Measurements from ENCODE around the gene PLAU.
A peak's percentile ranks its signal among the peaks of the same experiment; 100 is the strongest.
"Not testable (repeated sequence)": the region's sequence is repeated elsewhere in the genome, so short reads cannot be mapped to it uniquely, and the experiment has no call there.

Gene PLAU

DNA sequence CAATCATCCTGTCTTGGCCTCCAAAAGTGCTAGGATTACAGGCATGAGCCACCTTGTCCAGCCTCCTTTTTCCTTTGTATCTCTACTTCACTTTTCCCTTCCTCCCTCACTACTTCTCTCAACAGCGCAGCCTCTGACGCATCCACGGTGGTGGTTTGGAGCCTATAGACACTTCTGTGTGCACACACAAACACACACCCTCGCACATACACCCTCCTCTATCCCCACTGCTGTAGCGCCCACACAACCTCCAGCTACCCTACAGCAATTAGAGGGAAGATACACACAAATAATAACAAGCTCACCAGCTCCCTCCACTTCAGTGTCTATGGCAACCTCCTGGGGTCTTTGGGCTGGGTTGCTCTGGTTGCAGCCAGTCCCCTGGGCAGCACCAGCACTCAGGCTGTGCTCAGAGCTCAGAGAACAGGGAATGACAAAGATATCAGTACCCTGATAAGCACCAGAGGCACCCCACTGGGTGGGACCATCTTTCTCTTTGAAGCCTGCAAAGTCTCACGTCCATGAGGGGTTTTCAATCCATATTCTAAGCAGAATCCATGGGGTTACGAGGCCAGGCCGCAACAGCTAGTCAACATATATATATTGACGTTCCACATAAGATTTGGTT lies 33.3 kb upstream of the PLAU start:
- DNase-seq: no peak

GRCh38 chr10:73878365-73878764 lies 32.6 kb upstream of the PLAU start:
- no peak for DNase-seq

DNA sequence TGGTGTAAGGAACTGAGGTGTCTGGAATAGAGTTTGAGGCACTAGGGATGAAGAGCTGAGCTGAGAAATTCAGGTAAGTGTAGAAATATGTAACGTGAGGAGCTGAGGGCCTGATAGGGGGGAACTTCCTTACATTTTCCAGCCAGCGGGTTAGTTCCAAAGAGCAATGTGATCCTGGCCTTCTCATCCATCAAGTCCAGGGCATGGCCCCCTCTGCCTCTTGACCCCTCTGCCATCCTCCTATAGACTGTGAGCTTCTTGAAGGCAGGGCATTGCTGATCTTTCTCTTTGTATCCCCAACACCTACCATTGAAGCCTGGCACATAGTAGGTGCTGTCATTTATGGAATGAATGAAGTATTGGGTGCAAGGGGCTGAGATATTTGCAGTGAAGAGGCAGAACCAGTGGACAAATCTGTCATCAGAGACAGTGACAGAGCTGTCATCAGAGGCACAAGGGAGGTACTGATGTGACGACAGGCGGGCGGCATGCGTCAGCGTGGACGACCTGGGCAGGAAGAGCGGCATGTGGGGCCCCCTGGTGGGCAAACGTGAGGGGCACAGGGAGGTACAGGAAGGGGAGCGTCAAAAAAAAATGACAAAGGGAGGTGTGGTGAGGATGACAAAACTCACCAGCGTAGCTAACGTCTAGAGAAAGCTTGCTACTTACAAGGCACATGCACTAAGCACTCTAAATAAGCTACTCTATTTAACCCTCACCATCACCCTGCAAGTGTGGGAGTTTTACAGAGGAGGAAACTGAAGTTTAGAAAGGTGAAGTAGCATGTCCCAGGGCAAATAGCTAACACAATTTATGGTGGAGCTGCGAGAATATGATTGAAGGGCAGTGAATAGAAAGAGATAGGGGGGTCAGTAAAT lies 31.4 kb upstream of the PLAU start:
- peak; percentile 93 for DNase-seq

DNA sequence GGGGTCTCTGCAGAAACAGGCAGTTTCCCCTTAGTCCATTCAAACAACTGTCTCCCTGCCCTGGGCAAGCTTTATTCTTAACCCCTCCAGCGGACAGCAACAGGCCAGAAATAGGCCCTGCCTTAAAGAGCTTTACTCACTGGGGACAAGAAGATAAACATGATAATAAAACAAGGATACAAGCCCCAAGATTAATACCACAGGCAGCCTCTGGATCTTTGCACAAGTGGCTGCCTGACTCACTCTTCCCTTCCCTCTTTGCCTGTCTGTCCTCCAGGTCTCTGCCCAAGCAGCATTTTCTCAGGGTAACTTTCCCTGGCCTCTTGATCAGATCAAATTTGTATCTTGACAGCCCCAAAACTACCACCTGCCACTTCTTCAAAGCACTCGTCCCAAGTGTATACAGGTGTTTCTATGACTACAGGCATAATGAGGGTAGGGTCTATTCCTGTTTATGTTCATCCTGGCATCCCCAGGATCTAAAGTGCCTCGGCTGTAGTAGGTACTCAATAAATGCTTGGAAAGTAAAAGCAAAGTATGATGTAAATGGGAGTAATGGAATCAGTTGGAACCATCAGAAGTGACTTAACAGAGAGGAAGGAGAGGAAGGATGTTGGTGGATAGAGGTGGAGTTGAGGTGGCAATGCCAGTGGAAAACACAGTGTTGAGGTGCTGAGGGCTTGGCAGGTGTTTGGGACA lies 29.6 kb upstream of the PLAU start:
- DNase-seq: no peak

- DNase-seq: no peak
Observed at GRCh38 chr10:73884017-73884416, 26.9 kb upstream of the PLAU start.

DNA sequence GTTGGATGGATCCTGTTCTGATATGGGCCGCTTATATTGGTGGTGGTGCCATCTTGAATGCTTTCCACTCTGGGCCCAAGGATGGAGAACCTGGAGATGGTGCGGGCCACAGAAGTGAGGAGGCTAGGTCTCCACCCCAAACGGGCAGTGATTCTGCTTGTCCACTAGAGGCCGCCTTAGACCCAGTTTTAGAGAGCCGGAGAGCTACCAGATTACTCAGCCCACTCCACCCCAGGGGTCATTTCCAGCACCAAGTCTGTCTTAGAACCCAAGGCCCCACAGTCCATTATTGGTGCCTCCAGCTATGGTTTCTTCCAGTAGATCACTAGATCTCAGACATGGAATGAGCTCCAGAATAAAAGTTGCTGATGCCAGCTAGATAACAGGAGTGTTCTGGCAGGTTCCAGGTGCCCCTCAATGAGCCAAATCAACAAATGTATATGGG lies 24.8 kb upstream of the PLAU start:
- peak; percentile 90 for DNase-seq

DNA sequence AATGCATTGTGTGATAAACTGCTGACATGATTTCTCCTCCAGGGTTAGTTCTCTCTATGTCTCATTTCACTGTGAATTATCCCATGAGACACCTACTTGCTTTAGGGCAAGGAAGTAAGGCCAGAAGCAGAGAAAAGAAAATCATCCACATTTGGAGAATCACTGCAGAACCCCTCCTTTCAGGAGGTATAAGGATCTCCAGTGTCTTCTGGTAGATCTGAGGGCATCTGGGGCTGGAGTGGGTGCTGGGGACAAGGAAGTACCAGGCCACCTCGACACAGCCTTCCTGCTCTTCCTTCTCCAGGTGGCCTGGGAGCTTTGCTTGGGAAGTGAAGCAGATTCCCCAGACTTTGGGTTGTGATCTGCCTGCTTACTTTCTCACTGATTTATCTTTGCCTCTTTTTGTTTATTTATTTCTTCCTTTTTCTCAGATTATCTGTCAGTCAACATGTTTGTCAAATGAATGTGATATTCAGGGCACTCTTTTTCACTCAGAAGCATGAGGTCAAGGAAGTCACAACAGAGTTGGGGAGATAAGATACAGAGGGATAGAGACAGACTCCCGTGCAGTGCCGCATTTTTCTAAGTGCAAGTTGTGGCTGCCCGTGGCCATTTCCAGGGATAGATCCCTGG lies 24.2 kb upstream of the PLAU start:
- peak; percentile 41 for DNase-seq

- peak; percentile 86 for DNase-seq
Observed at GRCh38 chr10:73887294-73888039, 23.5 kb upstream of the PLAU start.

GRCh38 chr10:73888514-73888913 lies 22.4 kb upstream of the PLAU start:
- no peak for DNase-seq

DNA sequence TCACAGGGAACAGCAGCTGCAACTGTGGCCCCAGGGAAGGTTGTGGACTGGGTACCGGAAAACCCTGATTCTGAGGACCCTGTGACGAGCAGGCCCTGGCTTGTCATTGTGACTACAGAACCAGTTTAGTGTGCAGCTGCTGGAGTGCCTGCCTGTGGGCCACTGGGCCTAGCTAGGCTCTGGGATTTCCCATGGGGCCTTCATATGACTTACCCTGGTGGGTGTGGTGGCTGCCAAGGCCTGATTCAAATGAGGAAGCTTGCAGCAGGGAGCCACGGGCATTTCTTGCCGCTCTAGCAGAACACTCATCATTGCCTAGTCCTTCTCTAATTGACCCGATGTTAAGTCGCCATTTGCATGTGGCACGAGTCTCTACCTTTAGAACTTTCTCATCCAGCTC lies 21.9 kb upstream of the PLAU start:
- DNase-seq: no peak

DNA sequence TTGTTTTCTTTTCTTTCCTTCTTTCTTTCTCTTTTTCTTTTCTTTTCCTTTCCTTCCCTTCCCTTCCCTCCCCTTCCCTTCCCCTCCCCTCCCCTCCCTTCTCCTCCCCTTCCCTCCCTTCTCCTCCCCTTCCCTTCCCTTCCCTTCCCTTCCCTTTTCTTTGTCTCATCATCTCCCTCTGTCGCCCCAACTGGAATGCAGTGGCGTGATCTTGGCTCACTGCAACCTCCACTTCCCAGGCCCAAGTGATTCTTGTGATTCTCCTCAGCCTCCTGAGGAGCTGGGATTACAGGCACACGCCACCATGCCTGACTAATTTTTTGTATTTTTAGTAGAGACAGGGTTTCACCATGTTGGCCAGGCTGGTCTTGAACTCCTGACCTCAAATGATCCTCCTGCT lies 21.5 kb upstream of the PLAU start:
- not testable (repeated sequence) for DNase-seq

DNA sequence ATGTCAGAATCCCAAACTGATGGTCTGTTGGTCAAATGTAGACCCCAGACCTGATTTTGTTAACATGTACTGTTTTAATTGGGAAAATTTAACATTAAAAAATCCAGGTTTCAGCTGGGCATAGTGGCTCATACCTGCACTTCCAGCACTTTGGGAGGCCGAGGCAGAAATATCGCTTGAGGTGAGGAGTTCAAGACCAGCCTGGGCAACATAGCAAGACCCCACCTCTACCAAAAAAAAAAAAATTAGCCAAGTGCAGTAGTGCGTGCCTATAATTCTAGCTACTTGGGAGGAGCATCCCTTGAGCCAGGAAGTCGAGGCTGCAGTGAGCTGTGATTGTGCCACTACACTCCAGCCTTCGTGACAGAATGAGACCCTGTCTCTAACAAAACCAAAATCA lies 20.7 kb upstream of the PLAU start:
- DNase-seq: no peak

GRCh38 chr10:73890830-73891229 lies 20.1 kb upstream of the PLAU start:
- not testable (repeated sequence) for DNase-seq

DNA sequence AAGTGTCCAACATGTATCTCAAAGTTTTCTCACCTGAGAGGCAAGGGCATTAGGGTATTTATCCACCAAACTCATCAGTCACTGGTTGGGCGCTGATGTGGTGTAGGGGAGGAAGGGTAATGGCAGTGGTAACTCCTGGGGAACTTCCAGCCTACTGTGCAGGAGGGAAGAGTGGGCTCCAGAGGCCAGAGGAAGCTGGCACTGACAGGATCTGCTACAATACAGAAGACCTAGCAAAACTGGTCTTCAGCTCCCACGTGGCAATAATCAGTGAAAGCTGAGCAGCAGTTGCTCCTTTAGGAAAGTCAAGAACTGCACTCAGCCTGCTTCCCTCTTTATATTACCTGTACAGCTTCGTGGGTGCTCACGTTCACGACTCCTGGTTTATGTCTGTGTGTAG lies 19.4 kb upstream of the PLAU start:
- DNase-seq: no peak

GRCh38 chr10:73892310-73893030 lies 18.5 kb upstream of the PLAU start:
- DNase-seq: no peak

DNA sequence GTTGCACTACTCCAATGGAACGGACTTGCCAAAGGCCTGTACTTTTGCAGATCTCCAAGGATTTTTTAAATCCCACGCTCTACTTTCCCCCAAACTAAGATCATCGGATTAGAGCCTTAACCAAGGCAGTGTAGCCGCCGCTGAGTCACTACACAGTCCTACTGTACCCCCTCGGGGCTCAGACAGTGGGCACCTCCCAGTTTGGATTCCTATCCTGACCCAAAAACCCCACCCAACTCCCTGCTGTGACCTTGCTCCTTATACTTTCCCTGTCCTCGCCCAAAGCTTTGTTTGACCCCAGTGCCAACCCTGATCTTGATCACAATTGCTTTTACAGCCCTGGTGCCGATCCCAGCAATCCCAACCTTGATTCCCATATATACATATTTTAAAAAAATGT lies 17.5 kb upstream of the PLAU start:
- DNase-seq: no peak

DNA sequence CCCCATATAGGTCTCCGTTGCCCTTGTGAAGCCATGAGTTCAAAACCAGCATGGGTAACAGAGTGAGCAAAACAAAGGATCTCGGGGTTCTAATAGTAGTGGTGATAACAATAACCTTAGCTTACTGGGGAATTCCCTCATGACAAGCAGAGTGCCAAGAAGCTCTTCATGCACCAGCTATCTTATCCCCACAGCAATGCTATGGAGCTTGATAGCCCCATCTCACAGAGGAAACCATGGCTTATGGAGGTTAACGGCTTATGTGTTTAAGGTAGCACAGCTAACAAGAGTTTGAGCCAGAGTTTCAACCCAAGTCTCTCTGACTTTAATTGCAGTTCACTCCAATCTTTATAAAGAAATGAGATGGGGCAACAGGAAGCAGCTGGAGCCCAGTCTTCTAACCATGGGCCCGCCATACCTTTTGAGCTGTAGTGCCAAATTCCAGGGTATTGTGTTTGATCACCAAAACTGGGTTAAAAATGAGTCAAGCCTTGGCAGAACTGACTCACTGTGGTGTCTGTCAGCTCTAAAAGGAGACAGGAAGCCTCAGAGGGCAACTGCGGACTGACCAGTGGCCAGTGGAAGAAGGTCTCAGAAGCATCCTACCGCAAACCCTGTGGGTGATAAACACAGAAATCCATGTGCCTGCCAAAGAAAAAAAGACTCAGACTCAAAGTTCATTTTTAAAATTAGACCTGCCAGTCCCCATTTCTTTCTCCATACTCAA lies 16.5 kb upstream of the PLAU start:
- no peak for DNase-seq

GRCh38 chr10:73895381-73895780 lies 15.6 kb upstream of the PLAU start:
- DNase-seq: not testable (repeated sequence)

DNA sequence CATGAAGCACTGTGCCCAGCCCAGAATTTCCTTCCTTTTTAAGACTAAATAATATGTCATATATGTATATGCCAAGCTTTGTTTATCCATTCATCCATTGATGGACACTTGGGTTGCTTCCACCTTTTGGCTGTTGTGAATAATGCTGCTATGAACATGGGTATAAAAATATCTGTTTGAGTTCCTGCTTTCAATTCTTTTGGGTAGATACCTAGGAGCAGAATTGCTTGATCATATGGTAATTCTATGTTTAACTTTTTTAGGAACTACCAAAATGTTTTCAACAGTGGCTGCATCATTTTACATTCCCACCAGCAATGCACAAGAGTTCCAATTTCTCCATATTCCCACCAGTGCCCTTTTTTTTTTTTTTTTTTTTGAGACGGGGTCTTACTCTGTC lies 13.2 kb upstream of the PLAU start:
- no peak for DNase-seq

DNA sequence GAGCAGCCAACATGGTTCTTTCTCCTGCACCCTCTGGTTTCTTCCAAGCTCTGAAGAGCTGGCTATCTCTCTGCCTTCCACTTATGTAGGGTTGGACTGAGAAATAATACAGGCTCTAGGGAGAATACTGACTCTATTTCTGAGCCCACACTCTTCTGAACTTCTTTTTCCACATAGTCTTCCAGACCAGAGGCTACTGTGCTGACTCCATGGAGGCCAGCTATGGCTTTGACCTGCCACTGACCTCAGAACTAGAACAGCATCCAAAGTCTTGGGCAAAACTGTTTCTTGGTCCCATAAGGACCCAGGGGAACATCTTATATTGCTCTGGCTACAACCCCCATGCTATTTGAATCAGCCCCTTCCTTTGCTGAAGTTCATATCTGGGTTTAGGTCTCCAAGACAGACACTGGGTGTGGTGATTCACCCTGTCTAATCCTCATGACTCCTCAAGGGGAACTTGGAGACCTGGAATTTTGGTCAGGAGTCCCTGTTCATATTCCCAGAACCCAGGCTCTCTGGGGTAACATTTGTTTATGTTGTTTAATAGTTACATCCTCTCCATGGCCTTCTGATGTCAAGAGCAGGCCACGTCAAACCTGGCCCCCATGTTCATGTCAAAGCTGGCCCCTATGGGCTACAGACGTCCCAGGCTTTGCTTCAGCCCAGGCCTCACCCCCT lies 12.1 kb upstream of the PLAU start:
- no peak for DNase-seq

- DNase-seq: no peak
Observed at GRCh38 chr10:73899423-73899822, 11.5 kb upstream of the PLAU start.

Data from eye (tissue), 1 donor.